ENCODE measurements around the gene PAQR4. TPM values are rescaled to one million over a fixed set of nuclear protein-coding genes. Genes with fewer than 3 reads are reported as not detected.

Gene PAQR4
- total and polyA plus RNA-seq, 2 of the 13 experiments (the other 11 are each of a cell fraction or from before 2014, with no cell fraction given) = 15.9 to 24.8 TPM

DNA sequence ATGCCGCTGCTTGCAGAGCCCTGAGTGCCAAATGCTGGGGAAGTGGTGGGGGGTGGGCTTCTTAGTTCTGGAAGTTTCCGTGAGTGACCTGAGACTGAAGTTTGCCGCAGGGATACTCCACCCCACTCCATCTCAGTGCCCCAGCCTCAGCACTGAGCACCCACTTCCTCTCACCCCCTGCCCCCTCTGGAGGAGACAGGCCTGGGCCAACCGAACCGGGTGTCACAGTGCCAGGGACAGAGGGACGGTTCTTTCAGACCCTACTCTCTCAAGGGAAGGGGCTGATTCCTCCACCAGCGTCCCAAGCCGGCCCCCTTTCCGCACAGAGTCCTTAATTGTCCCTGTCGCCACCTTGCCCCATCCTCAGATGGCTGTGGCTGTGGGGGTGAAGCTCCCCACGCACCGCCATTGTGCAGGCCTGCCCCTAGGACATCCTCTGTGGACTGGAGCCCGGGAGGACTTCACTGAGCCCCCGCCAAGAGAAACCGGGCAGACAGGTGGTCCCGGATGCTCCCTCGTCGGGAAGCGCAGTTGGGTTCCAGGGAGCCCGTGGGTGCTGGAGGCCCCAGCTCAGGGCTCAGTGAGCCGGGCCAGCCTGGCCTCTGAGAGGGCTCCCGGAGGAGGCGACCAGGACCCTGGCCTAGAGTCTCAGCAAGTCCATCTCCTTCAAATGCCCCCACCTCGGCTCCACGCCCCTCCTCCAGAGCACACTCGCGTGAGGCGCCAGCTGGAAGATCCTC lies 6.6 kb upstream of the PAQR4 start:
- H3K79me2 ChIP-seq (ENCODE audit: insufficient read depth, low read length) = no peaks in the 10 kb centered on the region
- peak overlapping the region; percentile 91 for H3K4me2 ChIP-seq (ENCODE audit: low read depth, low read length)
- H3K9ac ChIP-seq (ENCODE audit: insufficient read depth, low read depth, low read length) = no peak overlapping the region
- no TSS peak for BruUV-seq (replicated peaks)
- no peak overlapping the region for H3K27ac ChIP-seq (ENCODE audit: extremely low read length, insufficient read depth, low read length)
- peak overlapping the region in 2 of 3 experiments; percentile 63 to 78; a peak in 3 of 6 replicates for H3K4me3 ChIP-seq (replicated peaks in 1 of 3; ENCODE audit: insufficient read depth in 1 of 3, low read depth in 2 of 3, low read length in 3 of 3)
- H4K20me1 ChIP-seq (ENCODE audit: insufficient read depth, low read length) = no peaks in the 10 kb centered on the region
- intact Hi-C loops (cut with micrococcal nuclease; ENCODE audit: unreplicated experiment) (no loop called here), in situ Hi-C loops (cut with HindIII; ENCODE audit: extremely low pct_ligation_motif_present, low pct_unique_long_range_greater_than_20kb) (no loop called here)
- no peak overlapping the region for H2AFZ ChIP-seq (ENCODE audit: low read length)
- ChIA-PET POLR2A (interaction anchor here (0.5 to 1.5 kb wide), 3 partner anchors 19 to 235 kb away, joined by 3 read pairs; no protein-coding TSS in a partner anchor), CTCF (ENCODE audit: low intra/inter-chr PET ratio, low total read pairs) (interaction anchor here (1.2 to 1.8 kb wide), 3 partner anchors 8 to 21 kb away, joined by 3 to 12 read pairs (median 3); no protein-coding TSS in a partner anchor)
- peaks cover 0 to 15% of the 10 kb centered on the region in 2 experiments; a peak in 3 of 5 replicates for H3K27me3 ChIP-seq (ENCODE audit: control insufficient read depth in 1 of 2, insufficient read depth in 2 of 2, low read length in 2 of 2)
- no peaks in the 10 kb centered on the region for H3K36me3 ChIP-seq (replicated peaks in 1 of 2; ENCODE audit: control insufficient read depth in 1 of 2, insufficient read depth in 2 of 2, low read length in 2 of 2)
- TF ChIP-seq RBFOX2 (IDR thresholded peaks at IDR 0.05; ENCODE audit: low read depth, low read length) = no peak
- TF ChIP-seq ELF3 (CRISPR knock-in tag; IDR thresholded peaks at IDR 0.05) = no peak
- TF ChIP-seq, protein P1, sequence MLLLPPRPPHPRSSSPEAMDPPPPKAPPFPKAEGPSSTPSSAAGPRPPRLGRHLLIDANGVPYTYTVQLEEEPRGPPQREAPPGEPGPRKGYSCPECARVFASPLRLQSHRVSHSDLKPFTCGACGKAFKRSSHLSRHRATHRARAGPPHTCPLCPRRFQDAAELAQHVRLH (CRISPR knock-in tag; IDR thresholded peaks at IDR 0.05; ENCODE audit: borderline replicate concordance, low read depth) = no peak
- TF ChIP-seq ZNF225 (CRISPR knock-in tag; IDR thresholded peaks at IDR 0.05) = 0 out of 2 replicates have a peak, but pooled peaks have one; percentile 29
- TF ChIP-seq, protein P2, sequence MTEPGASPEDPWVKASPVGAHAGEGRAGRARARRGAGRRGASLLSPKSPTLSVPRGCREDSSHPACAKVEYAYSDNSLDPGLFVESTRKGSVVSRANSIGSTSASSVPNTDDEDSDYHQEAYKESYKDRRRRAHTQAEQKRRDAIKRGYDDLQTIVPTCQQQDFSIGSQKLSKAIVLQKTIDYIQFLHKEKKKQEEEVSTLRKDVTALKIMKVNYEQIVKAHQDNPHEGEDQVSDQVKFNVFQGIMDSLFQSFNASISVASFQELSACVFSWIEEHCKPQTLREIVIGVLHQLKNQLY (CRISPR knock-in tag; IDR thresholded peaks at IDR 0.05) = no peak
- TF ChIP-seq, protein P3, sequence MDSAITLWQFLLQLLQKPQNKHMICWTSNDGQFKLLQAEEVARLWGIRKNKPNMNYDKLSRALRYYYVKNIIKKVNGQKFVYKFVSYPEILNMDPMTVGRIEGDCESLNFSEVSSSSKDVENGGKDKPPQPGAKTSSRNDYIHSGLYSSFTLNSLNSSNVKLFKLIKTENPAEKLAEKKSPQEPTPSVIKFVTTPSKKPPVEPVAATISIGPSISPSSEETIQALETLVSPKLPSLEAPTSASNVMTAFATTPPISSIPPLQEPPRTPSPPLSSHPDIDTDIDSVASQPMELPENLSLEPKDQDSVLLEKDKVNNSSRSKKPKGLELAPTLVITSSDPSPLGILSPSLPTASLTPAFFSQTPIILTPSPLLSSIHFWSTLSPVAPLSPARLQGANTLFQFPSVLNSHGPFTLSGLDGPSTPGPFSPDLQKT (CRISPR knock-in tag; IDR thresholded peaks at IDR 0.05; ENCODE audit: borderline replicate concordance) = no peak
- TF ChIP-seq ZNF891 (CRISPR knock-in tag; IDR thresholded peaks at IDR 0.05) = 0 out of 2 replicates have a peak, but pooled peaks have one; percentile 17
- no peak for TF ChIP-seq ZNF550 (CRISPR knock-in tag; IDR thresholded peaks at IDR 0.05; ENCODE audit: borderline replicate concordance)
- TF ChIP-seq, protein P4, sequence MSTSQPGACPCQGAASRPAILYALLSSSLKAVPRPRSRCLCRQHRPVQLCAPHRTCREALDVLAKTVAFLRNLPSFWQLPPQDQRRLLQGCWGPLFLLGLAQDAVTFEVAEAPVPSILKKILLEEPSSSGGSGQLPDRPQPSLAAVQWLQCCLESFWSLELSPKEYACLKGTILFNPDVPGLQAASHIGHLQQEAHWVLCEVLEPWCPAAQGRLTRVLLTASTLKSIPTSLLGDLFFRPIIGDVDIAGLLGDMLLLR (CRISPR knock-in tag; IDR thresholded peaks at IDR 0.05) = no peak
- TF ChIP-seq ZNF720 (CRISPR knock-in tag; IDR thresholded peaks at IDR 0.05) = no peak
- DNase-seq (ENCODE audit: low spot score) = no peak
- H3K9me3 ChIP-seq (ENCODE audit: low read length) = no peaks in the 10 kb centered on the region
- peaks cover 23% of the 10 kb centered on the region for H3K4me1 ChIP-seq (ENCODE audit: insufficient read depth, low read length)
- ATAC-seq = peak; percentile 3; the same call in 2 of the 3 replicates
- WGBS (ENCODE audit: low lambda C conversion rate) = 25% methylated on average over 16 of the region's 28 CpGs
- no peak for FAIRE-seq
